Stimulated activated naive CD8-positive, alpha-beta T cell treated with anti-CD3 and anti-CD28 coated beads, Interleukin-15, Interleukin-2, amounts not matched to agents 100 ng/mL and 50 ng/mL, for 24 hours (primary cell): Measurements from ENCODE around the gene NOL9.
A peak's percentile ranks its signal among the peaks of the same experiment; 100 is the strongest.
"Not testable (repeated sequence)": the region's sequence is repeated elsewhere in the genome, so short reads cannot be mapped to it uniquely, and the experiment has no call there.

ENCODE experiments used
- H3K27ac Mint-ChIP-seq: one replicate; pipeline ENCODE4 v1.8.0; 2021; ENCODE audit warnings: mild to moderate bottlenecking, mixed read lengths
- H3K27me3 Mint-ChIP-seq: one replicate; pipeline ENCODE4 v1.8.0; 2021; ENCODE audit warnings: mixed read lengths
- H3K36me3 Mint-ChIP-seq: one replicate; pipeline ENCODE4 v1.8.0; 2021; ENCODE audit warnings: low read depth, mixed read lengths
- H3K4me1 Mint-ChIP-seq: one replicate; pipeline ENCODE4 v1.8.0; 2021; ENCODE audit warnings: low read depth, mixed read lengths
- H3K4me3 Mint-ChIP-seq: one replicate; pipeline ENCODE4 v1.8.0; 2021; ENCODE audit warnings: mild to moderate bottlenecking, mixed read lengths
- H3K9me3 Mint-ChIP-seq: one replicate; pipeline ENCODE4 v1.8.0; 2021; ENCODE audit warnings: mixed read lengths

The NOL9 gene

GRCh38 chr1:6554031-6554906 is at the start of gene NOL9:
TSS of gene NOL9 (minus strand) at chr1:6554513. CDS start at chr1:6554502, 11 bp downstream.
- Mint-ChIP-seq H3K36me3 (peaks cover 17% of the 10 kb centered on the region), H3K27me3 (no peaks in the 10 kb centered on the region), H3K4me3 (peak within 1 kb of the TSS; percentile 85), H3K4me1 (peaks cover 20% of the 10 kb centered on the region), H3K9me3 (no peaks in the 10 kb centered on the region), H3K27ac (peak within 1 kb of the TSS; percentile 86)

GRCh38 chr1:6603238-6603914 is 49.1 kb upstream of the NOL9 start:
- H3K4me3 Mint-ChIP-seq: peak overlapping the region; percentile 80
- peak overlapping the region; percentile 93 for H3K27ac Mint-ChIP-seq
- no peaks in the 10 kb centered on the region for H3K9me3 Mint-ChIP-seq
- no peaks in the 10 kb centered on the region for H3K27me3 Mint-ChIP-seq
- H3K4me1 Mint-ChIP-seq: peaks cover 35% of the 10 kb centered on the region
- peaks cover 21% of the 10 kb centered on the region for H3K36me3 Mint-ChIP-seq

- no peaks in the 10 kb centered on the region for H3K27me3 Mint-ChIP-seq
- peak within 1 kb of the TSS; percentile 95 for H3K4me3 Mint-ChIP-seq
- no peaks in the 10 kb centered on the region for H3K9me3 Mint-ChIP-seq
- peak within 1 kb of the TSS; percentile 93 for H3K27ac Mint-ChIP-seq
- peaks cover 26% of the 10 kb centered on the region for H3K36me3 Mint-ChIP-seq
- peaks cover 41% of the 10 kb centered on the region for H3K4me1 Mint-ChIP-seq
Observed at GRCh38 chr1:6602669-6603237, 48.4 kb upstream of the NOL9 start, which contains the start of gene KLHL21. TSS of gene KLHL21 (minus strand) at chr1:6602869. CDS start at chr1:6602817, 52 bp downstream.

GRCh38 chr1:6601923-6602668 is 47.8 kb upstream of the NOL9 start:
- Mint-ChIP-seq H3K27ac (peak overlapping the region; percentile 93), H3K4me1 (peaks cover 45% of the 10 kb centered on the region), H3K9me3 (no peaks in the 10 kb centered on the region), H3K36me3 (peaks cover 32% of the 10 kb centered on the region), H3K27me3 (no peaks in the 10 kb centered on the region), H3K4me3 (peak overlapping the region; percentile 95)

GRCh38 chr1:6601049-6601922 is 47.0 kb upstream of the NOL9 start:
- peak overlapping the region; percentile 95 for H3K4me3 Mint-ChIP-seq
- peaks cover 38% of the 10 kb centered on the region for H3K36me3 Mint-ChIP-seq
- peaks cover 53% of the 10 kb centered on the region for H3K4me1 Mint-ChIP-seq
- peak overlapping the region; percentile 93 for H3K27ac Mint-ChIP-seq
- no peaks in the 10 kb centered on the region for H3K9me3 Mint-ChIP-seq
- no peaks in the 10 kb centered on the region for H3K27me3 Mint-ChIP-seq

GRCh38 chr1:6600410-6601048 is 46.2 kb upstream of the NOL9 start:
- Mint-ChIP-seq H3K9me3 (no peaks in the 10 kb centered on the region), H3K36me3 (peaks cover 45% of the 10 kb centered on the region), H3K27me3 (no peaks in the 10 kb centered on the region), H3K27ac (peak overlapping the region; percentile 93), H3K4me1 (peaks cover 58% of the 10 kb centered on the region), H3K4me3 (peak overlapping the region; percentile 95)

- peaks cover 58% of the 10 kb centered on the region for H3K4me1 Mint-ChIP-seq
- not testable (repeated sequence) for H3K9me3 Mint-ChIP-seq
- peak overlapping the region; percentile 93 for H3K27ac Mint-ChIP-seq
Observed at GRCh38 chr1:6599991-6600390, 45.7 kb upstream of the NOL9 start.

GRCh38 chr1:6599141-6599975 is 45.0 kb upstream of the NOL9 start:
- peaks cover 53% of the 10 kb centered on the region for H3K36me3 Mint-ChIP-seq
- H3K9me3 Mint-ChIP-seq: no peaks in the 10 kb centered on the region
- peak overlapping the region; percentile 95 for H3K4me3 Mint-ChIP-seq
- peaks cover 56% of the 10 kb centered on the region for H3K4me1 Mint-ChIP-seq
- peak overlapping the region; percentile 93 for H3K27ac Mint-ChIP-seq
- H3K27me3 Mint-ChIP-seq: no peaks in the 10 kb centered on the region

More at GRCh38 chr1:6599991-6600390, 45.7 kb upstream of the NOL9 start:
- Mint-ChIP-seq H3K36me3 (peaks cover 50% of the 10 kb centered on the region), H3K4me3 (peak overlapping the region; percentile 95)
- H3K27me3 Mint-ChIP-seq: not testable (repeated sequence)

- Mint-ChIP-seq H3K27me3 (no peaks in the 10 kb centered on the region), H3K27ac (no peak overlapping the region), H3K4me3 (no peak overlapping the region), H3K4me1 (peaks cover 50% of the 10 kb centered on the region), H3K9me3 (no peaks in the 10 kb centered on the region), H3K36me3 (peaks cover 58% of the 10 kb centered on the region)
Observed at GRCh38 chr1:6597777-6598131, 43.4 kb upstream of the NOL9 start.

GRCh38 chr1:6596886-6597776 is 42.8 kb upstream of the NOL9 start:
- H3K4me1 Mint-ChIP-seq: peaks cover 50% of the 10 kb centered on the region
- no peak overlapping the region for H3K27ac Mint-ChIP-seq
- H3K36me3 Mint-ChIP-seq: peaks cover 58% of the 10 kb centered on the region
- no peaks in the 10 kb centered on the region for H3K9me3 Mint-ChIP-seq
- H3K27me3 Mint-ChIP-seq: no peaks in the 10 kb centered on the region
- no peak overlapping the region for H3K4me3 Mint-ChIP-seq

GRCh38 chr1:6596351-6596750 is 42.0 kb upstream of the NOL9 start:
- no peak overlapping the region for H3K4me3 Mint-ChIP-seq
- H3K4me1 Mint-ChIP-seq: peaks cover 53% of the 10 kb centered on the region
- no peaks in the 10 kb centered on the region for H3K9me3 Mint-ChIP-seq
- H3K27ac Mint-ChIP-seq: peak overlapping the region; percentile 36
- no peaks in the 10 kb centered on the region for H3K27me3 Mint-ChIP-seq
- peaks cover 58% of the 10 kb centered on the region for H3K36me3 Mint-ChIP-seq
